Stimulated activated effector memory CD8-positive, alpha-beta T cell treated with anti-CD3 and anti-CD28 coated beads, Interleukin-12 subunit alpha, Interleukin-12 subunit beta, amount 100 ng/mL, for 72 hours (primary cell): Measurements from ENCODE around the gene APOL3.
"Not testable (repeated sequence)": the region's sequence is repeated elsewhere in the genome, so short reads cannot be mapped to it uniquely, and the experiment has no call there.

Source experiments
- ATAC-seq: fragments of 150-1000 bp; cut with Tn5 transposase; 2 replicates; pipeline ENCODE4 v1.10.0; 2021
- DNase-seq, 2 donors: peaks; one replicate each; pipeline ENCODE4 v3.0.0; 2021 to 2022; ENCODE audit warnings: low spot score in 2 of 2
- H3K27ac Mint-ChIP-seq: one replicate; pipeline ENCODE4 v1.8.0; 2022; ENCODE audit warnings: mild to moderate bottlenecking, mixed read lengths
- H3K36me3 Mint-ChIP-seq: one replicate; pipeline ENCODE4 v1.8.0; 2022; ENCODE audit warnings: mild to moderate bottlenecking, mixed read lengths
- H3K4me1 Mint-ChIP-seq: one replicate; pipeline ENCODE4 v1.8.0; 2022; ENCODE audit warnings: mixed read lengths
- H3K4me3 Mint-ChIP-seq: one replicate; pipeline ENCODE4 v1.8.0; 2022; ENCODE audit warnings: mild to moderate bottlenecking, mixed read lengths
- H3K9me3 Mint-ChIP-seq: one replicate; pipeline ENCODE4 v1.8.0; 2022; ENCODE audit warnings: mixed read lengths

APOL3 gene

GRCh38 chr22:36180928-36181327 is 20.4 kb upstream of the APOL3 start:
- ATAC-seq, result no peak
- DNase-seq, result no peak
- no peaks in the 10 kb centered on the region for H3K9me3 Mint-ChIP-seq
- no peak overlapping the region for H3K27ac Mint-ChIP-seq
- no peaks in the 10 kb centered on the region for H3K4me1 Mint-ChIP-seq
- no peak overlapping the region for H3K4me3 Mint-ChIP-seq
- H3K36me3 Mint-ChIP-seq, result no peaks in the 10 kb centered on the region

- Mint-ChIP-seq H3K4me1 (no peaks in the 10 kb centered on the region), H3K9me3 (no peaks in the 10 kb centered on the region), H3K27ac (no peak overlapping the region), H3K4me3 (no peak overlapping the region), H3K36me3 (no peaks in the 10 kb centered on the region)
- peak; percentile 95 for ATAC-seq
- peak; percentile 88 to 93 for DNase-seq
Observed at GRCh38 chr22:36180038-36180880, 19.7 kb upstream of the APOL3 start.

- H3K4me1 Mint-ChIP-seq, result no peaks in the 10 kb centered on the region
Observed at GRCh38 chr22:36177160-36177559, 16.6 kb upstream of the APOL3 start.

GRCh38 chr22:36175892-36176291 is 15.3 kb upstream of the APOL3 start:
- no peak overlapping the region for H3K4me3 Mint-ChIP-seq
- ATAC-seq (no peak), DNase-seq (no peak)
- H3K9me3 Mint-ChIP-seq, result no peaks in the 10 kb centered on the region
- no peaks in the 10 kb centered on the region for H3K36me3 Mint-ChIP-seq
- no peaks in the 10 kb centered on the region for H3K4me1 Mint-ChIP-seq
- H3K27ac Mint-ChIP-seq, result no peak overlapping the region

More at GRCh38 chr22:36177160-36177559, 16.6 kb upstream of the APOL3 start:
- Mint-ChIP-seq H3K9me3 (no peaks in the 10 kb centered on the region), H3K36me3 (no peaks in the 10 kb centered on the region), H3K4me3 (no peak overlapping the region), H3K27ac (no peak overlapping the region)
- ATAC-seq (peak; percentile 57), DNase-seq (no peak)

GRCh38 chr22:36171941-36172340 is 11.4 kb upstream of the APOL3 start:
- H3K36me3 Mint-ChIP-seq, result peaks cover 2% of the 10 kb centered on the region
- ATAC-seq, result no peak

GRCh38 chr22:36166518-36167220 is 6.1 kb upstream of the APOL3 start:
- Mint-ChIP-seq H3K9me3 (no peaks in the 10 kb centered on the region), H3K36me3 (peaks cover 6% of the 10 kb centered on the region), H3K4me1 (peaks cover 55% of the 10 kb centered on the region), H3K4me3 (peak overlapping the region; percentile 98), H3K27ac (peak overlapping the region; percentile 12)
- ATAC-seq (peak; percentile 68), DNase-seq (no peak)

More at GRCh38 chr22:36171941-36172340, 11.4 kb upstream of the APOL3 start:
- Mint-ChIP-seq H3K4me3 (no peak overlapping the region), H3K4me1 (peaks cover 11% of the 10 kb centered on the region), H3K27ac (no peak overlapping the region), H3K9me3 (no peaks in the 10 kb centered on the region)
- no peak for DNase-seq

GRCh38 chr22:36166086-36166485 is 5.5 kb upstream of the APOL3 start:
- peak overlapping the region; percentile 98 for H3K4me3 Mint-ChIP-seq
- peaks cover 6% of the 10 kb centered on the region for H3K36me3 Mint-ChIP-seq
- H3K27ac Mint-ChIP-seq, result peak overlapping the region; percentile 100

GRCh38 chr22:36165141-36165540 is 4.6 kb upstream of the APOL3 start:
- Mint-ChIP-seq H3K27ac (peak overlapping the region; percentile 100), H3K36me3 (peaks cover 6% of the 10 kb centered on the region), H3K9me3 (no peaks in the 10 kb centered on the region), H3K4me3 (peak overlapping the region; percentile 98), H3K4me1 (peaks cover 70% of the 10 kb centered on the region)
- DNase-seq (no peak), ATAC-seq (no peak)

More at GRCh38 chr22:36166086-36166485, 5.5 kb upstream of the APOL3 start:
- peaks cover 61% of the 10 kb centered on the region for H3K4me1 Mint-ChIP-seq
- ATAC-seq (no peak), DNase-seq (no peak)
- H3K9me3 Mint-ChIP-seq, result no peaks in the 10 kb centered on the region

- DNase-seq (no peak), ATAC-seq (no peak)
- Mint-ChIP-seq H3K9me3 (no peaks in the 10 kb centered on the region), H3K4me1 (peaks cover 75% of the 10 kb centered on the region), H3K4me3 (peak overlapping the region; percentile 98), H3K27ac (peak overlapping the region; percentile 100), H3K36me3 (peaks cover 10% of the 10 kb centered on the region)
Observed at GRCh38 chr22:36164621-36165020, 4.1 kb upstream of the APOL3 start.

GRCh38 chr22:36163497-36163896 is 2.9 kb upstream of the APOL3 start:
- Mint-ChIP-seq H3K4me1 (peaks cover 87% of the 10 kb centered on the region), H3K36me3 (peaks cover 15% of the 10 kb centered on the region), H3K4me3 (peak overlapping the region; percentile 98), H3K27ac (peak overlapping the region; percentile 100), H3K9me3 (no peaks in the 10 kb centered on the region)
- ATAC-seq (no peak), DNase-seq (no peak)

GRCh38 chr22:36162127-36163034 is 1.8 kb upstream of the APOL3 start:
- peak in 1 of 2 donors; percentile 69 for DNase-seq

GRCh38 chr22:36161793-36162126 is 1.2 kb upstream of the APOL3 start:
- not testable (repeated sequence) for H3K9me3 Mint-ChIP-seq, DNase-seq
- Mint-ChIP-seq H3K4me1 (peaks cover 90% of the 10 kb centered on the region), H3K4me3 (peak overlapping the region; percentile 98), H3K27ac (peak overlapping the region; percentile 100), H3K36me3 (peaks cover 19% of the 10 kb centered on the region)
- peak; percentile 22 for ATAC-seq

More at GRCh38 chr22:36162127-36163034, 1.8 kb upstream of the APOL3 start:
- Mint-ChIP-seq H3K9me3 (no peaks in the 10 kb centered on the region), H3K4me1 (peaks cover 90% of the 10 kb centered on the region), H3K27ac (peak overlapping the region; percentile 100), H3K4me3 (peak overlapping the region; percentile 98), H3K36me3 (peaks cover 17% of the 10 kb centered on the region)
- ATAC-seq, result peak; percentile 82

GRCh38 chr22:36156515-36157419 is 3.8 kb downstream of the APOL3 start:
- H3K4me3 Mint-ChIP-seq, result peak overlapping the region; percentile 98
- H3K4me1 Mint-ChIP-seq, result peaks cover 93% of the 10 kb centered on the region
- H3K27ac Mint-ChIP-seq, result peak overlapping the region; percentile 100
- peak; percentile 52 to 77 for DNase-seq
- ATAC-seq, result peak; percentile 65
- H3K9me3 Mint-ChIP-seq, result peaks cover 1% of the 10 kb centered on the region
- peaks cover 32% of the 10 kb centered on the region for H3K36me3 Mint-ChIP-seq

GRCh38 chr22:36156119-36156514 is 4.4 kb downstream of the APOL3 start:
- peaks cover 3% of the 10 kb centered on the region for H3K9me3 Mint-ChIP-seq
- ATAC-seq (no peak), DNase-seq (no peak)
- peak overlapping the region; percentile 98 for H3K4me3 Mint-ChIP-seq
- H3K4me1 Mint-ChIP-seq, result peaks cover 93% of the 10 kb centered on the region
- H3K36me3 Mint-ChIP-seq, result peaks cover 32% of the 10 kb centered on the region
- peak overlapping the region; percentile 100 for H3K27ac Mint-ChIP-seq
